Astrocyte of the spinal cord (primary cell): ENCODE results near the gene NR3C1.

Experiments
- DNase-seq: peaks from one replicate; pipeline ENCODE4 v3.0.0; 2011; ENCODE audit warnings: low read depth, low spot score
- H3K4me3 ChIP-seq: 2 replicates; pipeline ENCODE4 v1.5.1; 2011; ENCODE audit warnings: low read depth, mild to moderate bottlenecking, low read length, moderate library complexity
- CTCF ChIP-seq: IDR thresholded peaks from 2 replicates; pipeline ENCODE4 v1.5.1; 2012; ENCODE audit warnings: low read depth, mild to moderate bottlenecking, low read length, inconsistent platforms
- in situ Hi-C: cut with HindIII; loops from 2 replicates; pipeline ENCODE4 v1.10.0; 2017; ENCODE audit warnings: low sequenced_read_pairs

The NR3C1 gene

GRCh38 chr5:143315929-143316328 lies 87.6 kb downstream of the NR3C1 start:
- H3K4me3 ChIP-seq = no peak overlapping the region
- DNase-seq = no peak
- in situ Hi-C loops = no loop called here
- TF ChIP-seq CTCF = no peak

DNA sequence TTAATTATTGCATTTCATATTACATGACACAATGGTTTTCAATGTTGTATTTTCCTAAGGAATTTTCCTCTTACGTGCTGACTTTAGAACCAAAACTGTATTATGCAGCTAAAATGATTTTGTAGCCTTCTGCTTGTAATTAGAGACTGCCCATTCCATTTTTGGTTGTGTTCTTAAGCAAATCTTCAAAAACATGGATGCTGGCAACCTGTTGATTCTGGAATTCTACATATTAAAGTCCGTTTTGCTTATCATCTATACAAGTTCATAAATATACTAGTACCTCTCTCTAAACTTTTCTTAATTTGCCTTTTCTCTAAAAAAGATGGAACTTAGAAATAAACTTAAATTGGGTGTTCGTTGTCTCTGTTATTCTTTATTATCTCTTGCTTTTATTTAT lies 88.3 kb downstream of the NR3C1 start:
- in situ Hi-C loops = no loop called here
- H3K4me3 ChIP-seq = no peak overlapping the region
- no peak for TF ChIP-seq CTCF
- DNase-seq = no peak

- in situ Hi-C loops = no loop called here
- no peak overlapping the region for H3K4me3 ChIP-seq
- peak; percentile 84 for DNase-seq
- no peak for TF ChIP-seq CTCF
Observed at GRCh38 chr5:143314659-143315058, 88.8 kb downstream of the NR3C1 start.

DNA sequence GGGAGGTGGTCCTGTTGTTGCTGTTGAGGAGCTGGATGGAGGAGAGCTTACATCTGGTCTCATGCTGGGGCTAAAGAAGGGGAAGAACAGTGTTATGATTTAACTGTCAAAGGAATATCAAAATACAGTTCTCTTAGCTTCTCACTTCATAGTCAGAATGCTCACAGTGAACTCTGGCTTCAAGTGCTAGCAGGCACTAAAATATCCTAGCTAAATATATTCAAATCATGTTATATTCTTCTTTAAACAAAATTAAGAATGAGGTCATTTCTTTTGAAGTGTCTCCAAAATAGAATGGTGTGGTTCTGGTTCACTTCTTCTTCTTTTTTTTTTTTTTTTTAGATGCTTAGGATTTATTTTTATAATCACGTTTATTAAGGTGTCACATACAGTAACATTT lies 89.4 kb downstream of the NR3C1 start:
- TF ChIP-seq CTCF = no peak
- no peak overlapping the region for H3K4me3 ChIP-seq
- peak; percentile 28 for DNase-seq
- in situ Hi-C loops = no loop called here

DNA sequence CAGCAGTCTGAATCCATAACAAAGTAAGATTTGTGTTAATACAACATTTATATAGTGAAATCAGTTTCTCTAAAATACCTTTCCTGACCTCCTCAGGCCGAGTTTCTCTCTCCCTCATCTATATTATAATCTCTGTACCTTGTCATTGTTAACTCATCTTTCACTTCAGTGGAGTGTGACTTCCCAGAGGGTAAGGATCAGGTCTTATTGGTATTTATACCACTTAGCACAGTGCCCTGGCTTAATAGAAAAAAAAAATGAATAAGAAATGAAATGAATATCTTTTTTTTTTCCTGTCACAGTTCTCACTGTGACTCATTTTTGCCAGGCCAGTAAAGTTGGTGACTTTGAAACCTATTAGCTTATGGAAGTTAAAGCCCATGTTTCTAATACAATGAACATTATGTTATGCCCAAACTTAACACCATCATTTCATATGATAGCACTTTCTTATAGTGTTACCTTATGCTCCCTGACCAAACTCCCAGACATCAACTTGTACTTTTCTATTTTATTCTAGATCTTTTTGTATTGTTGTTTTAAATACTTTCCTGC lies 90.1 kb downstream of the NR3C1 start:
- no peak for TF ChIP-seq CTCF
- no peak for DNase-seq
- in situ Hi-C loops = no loop called here

DNA sequence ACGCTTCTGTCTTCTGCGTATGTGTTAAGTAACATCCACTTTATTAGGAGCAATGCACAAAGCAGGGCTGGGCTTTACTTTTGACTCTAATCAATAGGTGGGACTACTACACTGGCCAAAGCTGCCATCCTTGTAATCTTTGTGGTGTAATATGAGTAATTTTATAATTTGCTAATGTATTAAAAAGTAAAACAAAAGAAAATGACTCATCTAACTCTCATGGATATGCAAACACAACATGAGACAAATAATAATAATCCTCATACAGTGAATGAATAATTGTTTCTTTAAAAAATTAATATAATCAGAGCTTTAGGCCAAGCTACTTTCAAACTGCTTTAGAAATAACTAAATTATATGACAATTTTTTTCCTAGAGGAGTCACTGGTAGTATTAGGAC lies 90.7 kb downstream of the NR3C1 start:
- no peak for DNase-seq
- H3K4me3 ChIP-seq = no peak overlapping the region
- TF ChIP-seq CTCF = no peak
- in situ Hi-C loops = no loop called here

More for the DNA sequence above, 90.1 kb downstream of the NR3C1 start:
- H3K4me3 ChIP-seq = no peak overlapping the region

DNA sequence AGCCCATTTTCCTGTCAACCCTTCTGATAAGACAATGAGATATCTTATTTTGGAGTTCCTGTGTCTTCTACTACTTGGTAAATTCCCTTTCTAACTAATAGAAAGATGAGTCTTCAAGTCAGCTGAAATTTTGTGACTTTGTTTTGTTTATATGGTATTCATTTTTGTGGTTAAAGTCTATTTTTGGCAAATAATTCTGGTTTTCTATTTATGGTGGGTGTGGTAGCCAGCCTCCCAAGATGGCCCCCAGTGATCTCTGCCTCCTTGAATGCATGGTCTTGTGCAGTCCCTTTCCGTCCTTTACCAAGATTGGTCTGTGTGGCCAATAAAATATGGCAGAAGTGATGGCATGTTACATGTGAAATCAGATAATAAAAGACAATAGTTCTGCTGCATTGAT lies 91.5 kb downstream of the NR3C1 start:
- no peak overlapping the region for H3K4me3 ChIP-seq
- no peak for TF ChIP-seq CTCF
- no peak for DNase-seq
- in situ Hi-C loops = no loop called here
